Putamen (tissue), 1 donor: ENCODE results near the gene TMEM101.
"Not testable (repeated sequence)": the region's sequence is repeated elsewhere in the genome, so short reads cannot be mapped to it uniquely, and the experiment has no call there.

Experiments used
- DNase-seq: peaks from one replicate; pipeline ENCODE4 v3.0.0-alpha.2; 2016; ENCODE audit warnings: low spot score

TMEM101 gene

GRCh38 chr17:44014437-44015172 lies at the start of gene TMEM101:
TMEM101 (minus strand) TSS chr17:44014963; CDS start chr17:44014952, 11 bp downstream.
- DNase-seq, result peak; percentile 91

- DNase-seq, result no peak
Measured at GRCh38 chr17:44063704-44064639, 49.2 kb upstream of the TMEM101 start.

GRCh38 chr17:44062871-44063270 lies 48.1 kb upstream of the TMEM101 start:
- DNase-seq, result no peak

- no peak for DNase-seq
Measured at GRCh38 chr17:44061446-44061845, 46.7 kb upstream of the TMEM101 start.

GRCh38 chr17:44059101-44059892 lies 44.5 kb upstream of the TMEM101 start:
- no peak for DNase-seq

- no peak for DNase-seq
Measured at GRCh38 chr17:44053125-44053872, 38.5 kb upstream of the TMEM101 start.

GRCh38 chr17:44049294-44050060 lies 34.7 kb upstream of the TMEM101 start:
- DNase-seq, result no peak

- not testable (repeated sequence) for DNase-seq
Measured at GRCh38 chr17:44046893-44047292, 32.1 kb upstream of the TMEM101 start.

- no peak for DNase-seq
Measured at GRCh38 chr17:44045486-44045885, 30.7 kb upstream of the TMEM101 start.

- no peak for DNase-seq
Measured at GRCh38 chr17:44044071-44044470, 29.3 kb upstream of the TMEM101 start.

GRCh38 chr17:44043272-44043696 lies 28.5 kb upstream of the TMEM101 start:
- DNase-seq, result no peak

GRCh38 chr17:44039829-44040635 lies 25.3 kb upstream of the TMEM101 start:
- no peak for DNase-seq

- no peak for DNase-seq
Measured at GRCh38 chr17:44038604-44039011, 23.8 kb upstream of the TMEM101 start.

GRCh38 chr17:44037471-44037870 lies 22.7 kb upstream of the TMEM101 start:
- DNase-seq, result no peak

GRCh38 chr17:44034688-44035087 lies 19.9 kb upstream of the TMEM101 start:
- DNase-seq, result not testable (repeated sequence)

GRCh38 chr17:44033861-44034408 lies 19.2 kb upstream of the TMEM101 start:
- no peak for DNase-seq

- no peak for DNase-seq
Measured at GRCh38 chr17:44030482-44030881, 15.7 kb upstream of the TMEM101 start.

GRCh38 chr17:44029736-44030135 lies 15.0 kb upstream of the TMEM101 start:
- DNase-seq, result no peak

- DNase-seq, result no peak
Measured at GRCh38 chr17:44024853-44025252, 10.1 kb upstream of the TMEM101 start.
